RWPE1 (cell line): Measurements from ENCODE around the gene PCDHGA11.
"Not testable (repeated sequence)": the region's sequence is repeated elsewhere in the genome, so short reads cannot be mapped to it uniquely, and the experiment has no call there.

Experiments used
- CTCF ChIA-PET: fragments of 350-600 bp; sonication (Branson Sonifier 250); formaldehyde crosslinking; extraction: SDS; loops from one replicate; lab custom pipeline; 2021; lab: Yijun Ruan, JAX
- POLR2A ChIA-PET: fragments of 400-600 bp; formaldehyde crosslinking; extraction: SDS; loops from one replicate; lab custom pipeline; 2020; ENCODE audit warnings: antibody characterized with exemption; ENCODE audit not compliant: low non-redundant PET; lab: Yijun Ruan, JAX
- DNase-seq: peaks from one replicate; pipeline ENCODE4 v3.0.0; 2012; ENCODE audit warnings: low spot score
- H3K27ac ChIP-seq: fragments of 450-650 bp; 2 replicates; pipeline ENCODE4 v1.5.1; 2017
- TF ChIP-seq, protein P1 (sequence below): fragments of 450-650 bp; conservative IDR thresholded peaks from 2 replicates; pipeline ENCODE4 v1.5.1; 2017; ENCODE audit warnings: low read depth, mild to moderate bottlenecking

The PCDHGA11 gene

GRCh38 chr5:141420855-141421488 is at the start of gene PCDHGA11:
TSS of gene PCDHGA11 (plus strand) at chr5:141421051. CDS start at chr5:141421228, 177 bp downstream.
- POLR2A ChIA-PET = no interaction called here
- CTCF ChIA-PET = interaction anchor here (0.7 to 0.9 kb wide), 3 partner anchors 12 to 164 kb away, joined by 3 to 4 read pairs (median 4); no protein-coding TSS in a partner anchor
- H3K27ac ChIP-seq = no peak within 1 kb of the TSS
- DNase-seq = no peak
- TF ChIP-seq, protein P1, sequence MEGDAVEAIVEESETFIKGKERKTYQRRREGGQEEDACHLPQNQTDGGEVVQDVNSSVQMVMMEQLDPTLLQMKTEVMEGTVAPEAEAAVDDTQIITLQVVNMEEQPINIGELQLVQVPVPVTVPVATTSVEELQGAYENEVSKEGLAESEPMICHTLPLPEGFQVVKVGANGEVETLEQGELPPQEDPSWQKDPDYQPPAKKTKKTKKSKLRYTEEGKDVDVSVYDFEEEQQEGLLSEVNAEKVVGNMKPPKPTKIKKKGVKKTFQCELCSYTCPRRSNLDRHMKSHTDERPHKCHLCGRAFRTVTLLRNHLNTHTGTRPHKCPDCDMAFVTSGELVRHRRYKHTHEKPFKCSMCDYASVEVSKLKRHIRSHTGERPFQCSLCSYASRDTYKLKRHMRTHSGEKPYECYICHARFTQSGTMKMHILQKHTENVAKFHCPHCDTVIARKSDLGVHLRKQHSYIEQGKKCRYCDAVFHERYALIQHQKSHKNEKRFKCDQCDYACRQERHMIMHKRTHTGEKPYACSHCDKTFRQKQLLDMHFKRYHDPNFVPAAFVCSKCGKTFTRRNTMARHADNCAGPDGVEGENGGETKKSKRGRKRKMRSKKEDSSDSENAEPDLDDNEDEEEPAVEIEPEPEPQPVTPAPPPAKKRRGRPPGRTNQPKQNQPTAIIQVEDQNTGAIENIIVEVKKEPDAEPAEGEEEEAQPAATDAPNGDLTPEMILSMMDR = no peak

DNA sequence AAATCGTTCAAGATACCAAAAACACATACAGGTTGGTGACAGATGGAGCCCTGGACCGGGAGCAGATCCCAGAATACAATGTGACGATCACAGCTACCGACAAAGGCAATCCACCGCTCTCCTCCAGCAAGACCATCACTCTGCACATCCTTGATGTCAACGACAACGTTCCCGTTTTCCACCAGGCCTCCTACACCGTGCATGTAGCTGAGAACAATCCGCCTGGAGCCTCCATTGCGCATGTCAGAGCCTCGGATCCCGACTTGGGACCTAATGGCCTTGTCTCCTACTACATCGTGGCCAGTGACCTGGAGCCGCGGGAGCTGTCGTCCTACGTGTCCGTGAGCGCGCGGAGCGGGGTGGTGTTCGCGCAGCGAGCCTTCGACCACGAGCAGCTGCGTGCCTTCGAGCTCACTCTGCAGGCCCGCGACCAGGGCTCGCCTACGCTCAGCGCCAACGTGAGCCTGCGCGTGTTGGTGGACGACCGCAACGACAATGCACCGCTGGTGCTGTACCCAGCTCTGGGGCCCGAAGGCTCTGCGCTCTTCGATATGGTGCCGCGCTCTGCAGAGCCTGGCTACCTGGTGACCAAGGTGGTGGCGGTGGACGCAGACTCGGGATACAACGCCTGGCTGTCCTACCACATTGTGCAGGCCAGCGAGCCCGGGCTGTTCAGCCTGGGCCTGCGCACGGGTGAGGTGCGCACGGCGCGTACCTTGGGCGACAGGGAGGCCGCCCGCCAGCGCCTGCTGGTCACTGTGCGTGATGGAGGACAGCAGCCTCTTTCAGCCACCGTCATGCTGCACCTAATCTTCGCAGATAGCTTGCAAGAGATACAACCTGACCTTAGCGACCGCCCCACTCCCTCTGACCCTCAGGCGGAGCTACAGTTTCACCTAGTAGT is 49.0 kb upstream of the PCDHGA11 start:
- no peak for DNase-seq
- CTCF ChIA-PET = interaction anchor here (0.5 to 1.5 kb wide), 5 partner anchors 46 to 248 kb away, joined by 3 to 7 read pairs (median 3); no protein-coding TSS in a partner anchor
- no peak overlapping the region for H3K27ac ChIP-seq
- POLR2A ChIA-PET = no interaction called here
- TF ChIP-seq, protein P1 = no peak

DNA sequence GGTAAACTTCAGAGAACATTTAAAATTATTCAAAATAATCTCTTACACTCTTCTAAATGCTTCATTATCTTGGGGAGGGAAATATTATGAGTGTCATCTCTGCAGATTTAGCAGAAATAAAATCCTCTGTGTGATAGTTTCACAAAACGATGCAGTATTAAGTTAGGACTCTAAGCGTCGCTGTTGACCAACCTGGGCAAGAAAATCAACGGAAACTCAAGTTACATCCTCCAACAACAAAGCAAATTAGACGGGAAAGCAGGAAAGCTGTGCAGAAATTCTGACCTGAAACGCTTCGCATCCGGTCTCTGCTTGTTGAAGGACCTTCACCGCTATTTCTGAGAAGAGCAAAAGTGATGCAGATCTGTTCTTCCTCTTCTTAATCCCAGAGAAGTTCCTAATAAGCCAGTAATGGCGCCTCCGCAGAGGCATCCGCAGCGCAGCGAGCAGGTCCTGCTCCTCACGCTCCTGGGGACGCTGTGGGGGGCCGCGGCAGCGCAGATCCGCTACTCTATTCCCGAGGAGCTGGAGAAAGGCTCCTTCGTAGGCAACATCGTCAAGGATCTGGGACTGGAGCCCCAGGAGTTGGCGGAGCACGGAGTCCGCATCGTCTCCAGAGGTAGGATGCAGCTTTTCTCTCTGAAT is 47.1 kb upstream of the PCDHGA11 start, which contains the start of gene PCDHGA6:
Gene PCDHGA6 (plus strand): TSS at position 219 of the 645 bp plus-strand sequence. CDS start 193 bp downstream, at position 412.
- no peak within 1 kb of the TSS for H3K27ac ChIP-seq
- DNase-seq = no peak
- POLR2A ChIA-PET = no interaction called here
- CTCF ChIA-PET = interaction anchor here (0.6 to 0.9 kb wide), 7 partner anchors 9 to 568 kb away, joined by 3 to 4 read pairs (median 4); partner anchors contain the start of gene PCDHGA5
- TF ChIP-seq, protein P1 = 0 out of 2 replicates have a peak, but pooled peaks have one; percentile 12

DNA sequence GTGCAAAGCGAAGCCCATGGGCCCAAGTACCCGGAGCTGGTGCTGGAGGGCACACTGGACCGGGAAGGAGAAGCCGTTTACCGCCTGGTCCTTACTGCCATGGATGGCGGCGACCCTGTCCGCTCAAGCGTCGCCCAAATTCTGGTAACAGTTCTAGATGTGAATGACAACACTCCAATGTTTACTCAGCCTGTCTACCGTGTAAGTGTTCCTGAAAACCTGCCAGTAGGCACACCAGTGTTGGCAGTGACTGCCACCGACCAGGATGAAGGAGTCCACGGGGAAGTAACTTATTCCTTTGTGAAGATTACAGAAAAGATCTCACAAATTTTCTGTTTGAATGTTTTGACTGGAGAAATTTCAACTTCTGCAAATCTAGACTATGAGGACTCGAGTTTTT is 46.2 kb upstream of the PCDHGA11 start:
- POLR2A ChIA-PET = no interaction called here
- DNase-seq = no peak
- no peak overlapping the region for H3K27ac ChIP-seq
- CTCF ChIA-PET = interaction anchor here (0.6 to 1.0 kb wide), 4 partner anchors 57 to 190 kb away, joined by 3 to 4 read pairs (median 4); no protein-coding TSS in a partner anchor
- TF ChIP-seq, protein P1 = no peak

- POLR2A ChIA-PET = not testable (repeated sequence)
Observed at GRCh38 chr5:141375444-141376155, 45.3 kb upstream of the PCDHGA11 start.

More at GRCh38 chr5:141375444-141376155, 45.3 kb upstream of the PCDHGA11 start:
- CTCF ChIA-PET = interaction anchor here (0.7 to 1.0 kb wide), 2 partner anchors 179 to 669 kb away, joined by 3 read pairs; no protein-coding TSS in a partner anchor
- not testable (repeated sequence) for H3K27ac ChIP-seq, DNase-seq
